Pancreas (tissue), 10 donors: ENCODE results near the gene AUTS2. TPM values are rescaled to one million over a fixed set of nuclear protein-coding genes. Genes with fewer than 3 reads are reported as not detected.

Experiments
- ATAC-seq, 4 donors: fragments of 200-7000 bp; cut with Tn5 transposase; one replicate each; pipeline versions ENCODE4 v1.8.0 to v1.9.1; 2020; ENCODE audit warnings: mild to moderate bottlenecking in 4 of 4, moderate library complexity in 4 of 4
- DNase-seq, 6 donors: peaks; one replicate each; pipeline ENCODE4 v3.0.0-alpha.2; 2020
- FAIRE-seq: peaks from 2 replicates; lab custom pipeline; 2012; peaks lifted over from hg19 to GRCh38; lab: Jason Lieb, UNC
- H3K27ac ChIP-seq, 4 donors: fragments of 200-600 bp; sonication (generic); 1 replicate in 3 of 4; 2 replicates in 1 of 4; pipeline versions ENCODE4 v1.5.0 to v1.8.0; 2020
- H3K27me3 ChIP-seq, 4 donors: fragments of 200-600 bp; one replicate each; pipeline ENCODE4 v1.8.0; 2021
- H3K36me3 ChIP-seq, 3 donors: fragments of 200-600 bp; sonication (generic) in 1 of 3; one replicate each; pipeline versions ENCODE4 v1.5.0 to v1.8.0; 2020 to 2021
- H3K4me1 ChIP-seq, 3 donors: fragments of 200-600 bp; one replicate each; pipeline ENCODE4 v1.8.0; 2021
- H3K4me3 ChIP-seq, 4 donors: fragments of 200-600 bp; sonication (generic) in 2 of 4; one replicate each; pipeline versions ENCODE4 v1.5.0 to v1.8.0; 2020 to 2021
- H3K9me3 ChIP-seq, 4 donors: fragments of 200-600 bp; one replicate each; pipeline ENCODE4 v1.8.0; 2021
- WGBS, 2 donors: extraction: QIAGEN DNeasy Blood & Tissue Kit; methylation state at CpG; one replicate each; pipeline ENCODE4 v1.1.7; 2013; 5-methylcytosine and 5-hydroxymethylcytosine counted together
- intact Hi-C, 3 donors: fragments of 100-400 bp; cut with DNase I; formaldehyde crosslinking; loops; one replicate each; pipeline versions ENCODE4 v1.11.1 to v1.14.2; 2022
- polyA plus RNA-seq, 2 donors: library from polyadenylated mRNA; stranded (reverse); fragments of 200-250 nt; gene quantifications; one replicate each; pipeline ENCODE4 v1.2.3, GENCODE V29; 2013
- total RNA-seq, 6 donors: library from RNA; stranded (reverse); fragmentation: NEBNext Ultra II Directional in 4 of 6; extraction: Animal tissue kit (Norgen Biotek cat#: 25700) in 4 of 6; gene quantifications; one replicate each; pipeline versions ENCODE4 v1.2.1 to v1.2.4, GENCODE V29; 2021 to 2023
- TF ChIP-seq, protein P1 (sequence below), 4 donors: fragments of 200-600 bp; sonication (generic) in 3 of 4; IDR thresholded peaks; one replicate each; pipeline versions ENCODE4 v1.5.0 to v1.8.0; 2021; ENCODE audit warnings: antibody characterized with exemption in 4 of 4
- donor health status: healthy with polysubstance abuse.
- donor health status: DM: no; HTN: no; CAD: no; lungs with moderate emphysema.
- donor health status: DM: no; HTN: no; CAD: no.
- donor health status: control.
- donor health status: control.
- donor health status: Bipolar disorder and iron deficiency.
- donor health status: DM: yes; HTN: yes; CAD: no.
- donor health status: DM: no; HTN: no; CAD: no.
- donor health status: DM: no; HTN: no; CAD: no.
- donor health status: DM: yes; HTN: yes; CAD: no.

Gene AUTS2
- total and polyA plus RNA-seq, 8 donors, result 5.8 to 16.8 (median 9.9) TPM

DNA sequence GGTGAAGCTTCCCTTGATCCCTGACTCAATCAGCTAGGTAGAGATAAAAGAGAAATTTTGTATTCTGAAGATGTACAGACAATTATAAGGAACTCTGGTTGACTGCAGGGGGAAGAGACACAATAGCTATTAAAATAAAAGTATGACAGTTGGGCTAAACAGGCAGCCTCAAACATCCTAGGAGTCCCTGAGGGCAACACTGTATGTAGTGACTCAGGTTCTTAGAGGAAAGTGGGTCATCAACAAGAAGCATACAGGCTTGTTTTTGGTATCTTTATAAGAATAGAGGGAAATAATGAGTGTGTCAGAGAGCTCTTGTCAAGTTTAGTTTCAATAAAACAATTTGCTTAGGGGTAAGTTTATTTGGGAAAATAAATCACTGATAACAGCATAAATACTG, 150.3 kb downstream of the AUTS2 start:
- no peak for FAIRE-seq
- intact Hi-C loops, result no loop called here

DNA sequence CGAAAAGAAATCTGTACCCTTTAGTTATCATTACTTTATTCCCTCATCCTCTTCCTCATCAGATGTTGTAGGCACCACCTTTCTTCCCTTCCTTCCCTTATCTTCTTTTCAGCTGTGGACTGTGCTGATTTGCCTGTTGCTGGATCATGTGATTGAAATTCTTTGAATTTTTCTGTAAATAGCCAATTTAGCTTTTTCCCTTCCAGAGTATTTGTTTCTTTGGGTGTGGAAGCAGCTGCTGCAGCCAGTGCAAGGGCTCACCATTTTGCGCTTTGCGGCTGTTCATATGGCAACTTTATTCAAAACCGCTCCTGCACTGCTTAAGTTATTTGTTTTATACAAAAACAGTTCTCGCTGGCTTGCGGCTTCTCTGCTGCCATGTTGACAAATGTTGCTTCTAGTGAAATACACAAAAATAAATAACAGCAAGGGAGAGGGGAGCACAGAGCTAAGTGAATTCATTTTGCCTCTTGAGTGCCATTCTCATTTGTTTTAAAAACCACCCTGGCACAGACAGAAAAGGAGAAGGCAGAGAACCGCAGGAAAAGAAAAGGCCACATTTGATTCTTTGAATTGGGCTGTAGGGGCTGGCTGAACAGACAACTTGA, 151.2 kb downstream of the AUTS2 start:
- intact Hi-C loops, result no loop called here
- Histone ChIP-seq H3K4me1 (no peaks in the 10 kb centered on the region), H3K27ac (no peak overlapping the region), H3K27me3 (no peaks in the 10 kb centered on the region), H3K36me3 (no peaks in the 10 kb centered on the region), H3K4me3 (no peak overlapping the region), H3K9me3 (no peaks in the 10 kb centered on the region)
- FAIRE-seq, result no peak
- DNase-seq, result no peak
- ATAC-seq, result no peak
- TF ChIP-seq, protein P1, sequence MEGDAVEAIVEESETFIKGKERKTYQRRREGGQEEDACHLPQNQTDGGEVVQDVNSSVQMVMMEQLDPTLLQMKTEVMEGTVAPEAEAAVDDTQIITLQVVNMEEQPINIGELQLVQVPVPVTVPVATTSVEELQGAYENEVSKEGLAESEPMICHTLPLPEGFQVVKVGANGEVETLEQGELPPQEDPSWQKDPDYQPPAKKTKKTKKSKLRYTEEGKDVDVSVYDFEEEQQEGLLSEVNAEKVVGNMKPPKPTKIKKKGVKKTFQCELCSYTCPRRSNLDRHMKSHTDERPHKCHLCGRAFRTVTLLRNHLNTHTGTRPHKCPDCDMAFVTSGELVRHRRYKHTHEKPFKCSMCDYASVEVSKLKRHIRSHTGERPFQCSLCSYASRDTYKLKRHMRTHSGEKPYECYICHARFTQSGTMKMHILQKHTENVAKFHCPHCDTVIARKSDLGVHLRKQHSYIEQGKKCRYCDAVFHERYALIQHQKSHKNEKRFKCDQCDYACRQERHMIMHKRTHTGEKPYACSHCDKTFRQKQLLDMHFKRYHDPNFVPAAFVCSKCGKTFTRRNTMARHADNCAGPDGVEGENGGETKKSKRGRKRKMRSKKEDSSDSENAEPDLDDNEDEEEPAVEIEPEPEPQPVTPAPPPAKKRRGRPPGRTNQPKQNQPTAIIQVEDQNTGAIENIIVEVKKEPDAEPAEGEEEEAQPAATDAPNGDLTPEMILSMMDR (IDR thresholded peaks at IDR 0.05), result no peak
- 90 to 94% methylated on average over 7 of the region's 7 CpGs for WGBS, 2 donors

More for the DNA sequence above, 150.3 kb downstream of the AUTS2 start:
- ATAC-seq (no peak), DNase-seq (no peak)
- no peaks in the 10 kb centered on the region for H3K9me3 ChIP-seq
- no peaks in the 10 kb centered on the region for H3K36me3 ChIP-seq
- H3K4me1 ChIP-seq, result no peaks in the 10 kb centered on the region
- no peak overlapping the region for H3K4me3 ChIP-seq
- no peak overlapping the region for H3K27ac ChIP-seq
- TF ChIP-seq, protein P1 (IDR thresholded peaks at IDR 0.05), result no peak
- no peaks in the 10 kb centered on the region for H3K27me3 ChIP-seq

DNA sequence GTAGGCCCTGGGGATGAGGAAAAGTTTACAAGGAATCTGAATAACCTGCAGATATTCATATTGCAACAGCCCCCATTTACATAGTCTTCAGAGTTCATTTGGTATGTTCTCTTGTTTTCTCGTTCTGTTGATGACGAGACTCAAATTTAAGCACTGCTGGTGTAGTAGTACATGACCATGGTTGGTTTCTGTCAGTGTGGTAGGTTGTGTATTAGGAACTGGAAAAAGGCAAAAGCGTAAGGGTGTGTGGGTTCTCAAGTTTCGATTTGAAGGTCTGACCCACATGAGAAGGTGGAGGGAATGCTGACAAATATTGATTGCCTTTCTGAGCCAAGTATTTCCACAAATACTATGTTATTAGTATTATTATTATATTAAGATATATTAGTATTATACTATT, 151.7 kb downstream of the AUTS2 start:
- H3K27ac ChIP-seq, result no peak overlapping the region
- H3K27me3 ChIP-seq, result no peaks in the 10 kb centered on the region
- H3K9me3 ChIP-seq, result no peaks in the 10 kb centered on the region
- TF ChIP-seq, protein P1 (IDR thresholded peaks at IDR 0.05), result no peak
- H3K36me3 ChIP-seq, result no peaks in the 10 kb centered on the region
- DNase-seq (no peak), FAIRE-seq (no peak), ATAC-seq (no peak)
- H3K4me1 ChIP-seq, result no peaks in the 10 kb centered on the region
- H3K4me3 ChIP-seq, result no peak overlapping the region
- 89 to 91% methylated on average over 4 of the region's 4 CpGs for WGBS, 2 donors
- intact Hi-C loops, result no loop called here

DNA sequence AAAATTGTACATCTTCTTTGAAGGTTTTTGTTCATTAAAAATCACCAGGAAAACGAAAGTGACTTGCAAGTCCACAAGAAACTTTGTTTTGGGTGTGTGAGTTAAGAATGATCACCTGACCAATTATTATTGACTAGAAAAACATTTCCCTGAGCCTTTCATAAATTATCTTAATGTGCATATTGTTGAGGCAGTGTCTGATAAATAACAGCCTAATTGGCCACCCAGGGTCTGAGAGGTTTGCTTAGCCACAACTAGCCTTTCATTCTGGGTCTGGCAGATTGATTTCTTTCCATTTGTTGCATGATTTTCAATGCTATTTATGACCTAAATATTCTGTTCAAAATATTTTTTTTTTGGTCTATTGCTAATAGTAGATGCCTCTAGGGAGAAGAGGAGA, 152.8 kb downstream of the AUTS2 start:
- FAIRE-seq, result no peak
- no peak overlapping the region for H3K4me3 ChIP-seq
- no peak for DNase-seq
- intact Hi-C loops, result no loop called here
- peak in 2 of 4 donors; percentile 46 to 70 for ATAC-seq
- H3K27me3 ChIP-seq, result no peaks in the 10 kb centered on the region
- TF ChIP-seq, protein P1 (IDR thresholded peaks at IDR 0.05), result no peak
- no peaks in the 10 kb centered on the region for H3K4me1 ChIP-seq
- 45 to 57% methylated on average over 1 of the region's 1 CpG for WGBS, 2 donors
- no peak overlapping the region for H3K27ac ChIP-seq
- no peaks in the 10 kb centered on the region for H3K9me3 ChIP-seq
- no peaks in the 10 kb centered on the region for H3K36me3 ChIP-seq

DNA sequence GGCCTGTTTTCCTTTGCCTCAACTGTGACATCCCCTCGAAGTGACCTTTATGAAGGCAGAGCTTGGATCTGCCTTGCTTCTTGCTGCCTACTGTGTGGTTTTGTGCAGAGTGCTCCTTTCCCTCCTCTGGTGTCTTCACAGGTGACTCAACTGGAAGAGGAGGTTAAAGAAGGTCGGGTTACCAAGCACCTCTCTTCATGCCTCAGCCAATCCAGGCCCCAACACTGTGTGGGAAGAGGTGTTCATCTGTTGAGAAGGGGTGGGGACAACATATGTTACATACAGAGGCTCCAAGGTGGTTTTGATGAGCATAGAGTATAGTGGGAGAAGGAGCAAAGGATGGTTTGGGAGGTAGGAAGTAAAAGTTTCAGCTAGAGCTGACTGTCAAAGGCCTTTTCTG, 155.7 kb downstream of the AUTS2 start:
- no peak for ATAC-seq
- Histone ChIP-seq H3K4me1 (no peaks in the 10 kb centered on the region), H3K9me3 (no peaks in the 10 kb centered on the region), H3K27me3 (no peaks in the 10 kb centered on the region), H3K36me3 (no peaks in the 10 kb centered on the region), H3K27ac (no peak overlapping the region), H3K4me3 (no peak overlapping the region)
- FAIRE-seq, result no peak
- TF ChIP-seq, protein P1 (IDR thresholded peaks at IDR 0.05), result no peak
- intact Hi-C loops, result no loop called here
- 36 to 76% methylated on average over 2 of the region's 2 CpGs for WGBS, 2 donors
- DNase-seq, result no peak
